ENCODE data around the gene SUN5. TPM values are rescaled to one million over a fixed set of nuclear protein-coding genes. Genes with fewer than 3 reads are reported as not detected.

SUN5 gene
- total and polyA plus RNA-seq, 3 donors from 2014 or later = 19.0 to 59.7 (median 29.1) TPM

- H3K36me3 ChIP-seq (ENCODE audit: low read depth, missing control alignments) = no peaks in the 10 kb centered on the region
- no peak overlapping the region for H3K27ac ChIP-seq
- 82 to 94% methylated on average over 6 to 7 of the region's 7 CpGs for WGBS, 2 donors
- H3K4me3 ChIP-seq = no peak overlapping the region
- H3K4me1 ChIP-seq = no peaks in the 10 kb centered on the region
- DNase-seq = no peak
- intact Hi-C loops (cut with DNase I; ENCODE audit: low total_unique reads) = no loop called here
- no peak for TF ChIP-seq POLR2A (IDR thresholded peaks at IDR 0.05)
- TF ChIP-seq CTCF (IDR thresholded peaks at IDR 0.05) = no peak
- no peaks in the 10 kb centered on the region for H3K27me3 ChIP-seq
- H3K9me3 ChIP-seq = no peaks in the 10 kb centered on the region
Measured at GRCh38 chr20:32943490-32944052, 60.7 kb downstream of the SUN5 start.

GRCh38 chr20:32941155-32941885 is 62.9 kb downstream of the SUN5 start:
- 82 to 84% methylated on average over 4 of the region's 4 CpGs for WGBS, 2 donors
- Histone ChIP-seq H3K27ac (no peak overlapping the region), H3K9me3 (no peaks in the 10 kb centered on the region), H3K27me3 (no peaks in the 10 kb centered on the region), H3K4me1 (no peaks in the 10 kb centered on the region), H3K36me3 (ENCODE audit: low read depth, missing control alignments) (no peaks in the 10 kb centered on the region), H3K4me3 (no peak overlapping the region)
- intact Hi-C loops (cut with DNase I; ENCODE audit: low total_unique reads) = no loop called here
- DNase-seq = no peak
- TF ChIP-seq CTCF (IDR thresholded peaks at IDR 0.05) (no peak), POLR2A (IDR thresholded peaks at IDR 0.05) (no peak)

- WGBS, 2 donors = 64 to 75% methylated on average over 4 of the region's 4 CpGs
- Histone ChIP-seq H3K9me3 (no peaks in the 10 kb centered on the region), H3K36me3 (ENCODE audit: low read depth, missing control alignments) (no peaks in the 10 kb centered on the region), H3K27me3 (no peaks in the 10 kb centered on the region), H3K27ac (no peak overlapping the region), H3K4me1 (no peaks in the 10 kb centered on the region), H3K4me3 (no peak overlapping the region)
- no peak for TF ChIP-seq POLR2A (IDR thresholded peaks at IDR 0.05)
- TF ChIP-seq CTCF (IDR thresholded peaks at IDR 0.05) = no peak
- no peak for DNase-seq
- intact Hi-C loops (cut with DNase I; ENCODE audit: low total_unique reads) = no loop called here
Measured at GRCh38 chr20:32934580-32934979, 69.7 kb downstream of the SUN5 start.

Other genes with a start within 250 kb of the SUN5 start
- 10 to 100 TPM; 20.6 to 22.0 TPM for gene DNMT3B, start 242.0 kb downstream of the SUN5 start, total RNA-seq
- gene DNMT3B, start 242.0 kb downstream of the SUN5 start, polyA plus RNA-seq (ENCODE audit: insufficient read depth, low read depth, low replicate concordance) = 8.1 TPM
- 100 to 1,000 TPM; 127 to 134 TPM for gene MAPRE1, start 184.5 kb downstream of the SUN5 start, total RNA-seq
- 114 TPM for gene MAPRE1, start 184.5 kb downstream of the SUN5 start, polyA plus RNA-seq (ENCODE audit: insufficient read depth, low read depth, low replicate concordance)
- 1 to 10 TPM; 4.9 to 9.5 TPM for gene EFCAB8, start 145.5 kb downstream of the SUN5 start, total RNA-seq
- gene EFCAB8, start 145.5 kb downstream of the SUN5 start, polyA plus RNA-seq (ENCODE audit: insufficient read depth, low read depth, low replicate concordance) = 6.3 TPM
- 1 to 10 TPM in 1 of 2 donors, under 1 TPM in 1; 0.56 to 1.4 TPM for gene BPIFB2, start 3.3 kb upstream of the SUN5 start, total RNA-seq
- 1.6 TPM for gene BPIFB2, start 3.3 kb upstream of the SUN5 start, polyA plus RNA-seq (ENCODE audit: insufficient read depth, low read depth, low replicate concordance)
- under 1 TPM in 1 of 2 donors, not detected in 1; 0.24 TPM for gene BPIFB6, start 27.2 kb upstream of the SUN5 start, total RNA-seq
- not detected for gene BPIFB6, start 27.2 kb upstream of the SUN5 start, polyA plus RNA-seq (ENCODE audit: insufficient read depth, low read depth, low replicate concordance)
- under 1 TPM; 0.47 to 0.74 TPM for gene BPIFB3, start 49.5 kb upstream of the SUN5 start, total RNA-seq
- gene BPIFB3, start 49.5 kb upstream of the SUN5 start, polyA plus RNA-seq (ENCODE audit: insufficient read depth, low read depth, low replicate concordance) = 0.87 TPM
- 1 to 10 TPM; 1.1 to 1.2 TPM for gene BPIFB4, start 75.2 kb upstream of the SUN5 start, total RNA-seq
- gene BPIFB4, start 75.2 kb upstream of the SUN5 start, polyA plus RNA-seq (ENCODE audit: insufficient read depth, low read depth, low replicate concordance) = 1.7 TPM
- 1 to 10 TPM in 1 of 2 donors, not detected in 1; 1.4 TPM for gene BPIFA2, start 163.7 kb upstream of the SUN5 start, total RNA-seq
- 1.3 TPM for gene BPIFA2, start 163.7 kb upstream of the SUN5 start, polyA plus RNA-seq (ENCODE audit: insufficient read depth, low read depth, low replicate concordance)
- gene BPIFA3, start 212.9 kb upstream of the SUN5 start, total RNA-seq = 100 to 1,000 TPM in 1 of 2 donors, 10 to 100 TPM in 1; 30.7 to 106 TPM
- 147 TPM for gene BPIFA3, start 212.9 kb upstream of the SUN5 start, polyA plus RNA-seq (ENCODE audit: insufficient read depth, low read depth, low replicate concordance)
- gene BPIFA1, start 231.6 kb upstream of the SUN5 start, total RNA-seq = not detected
- gene BPIFA1, start 231.6 kb upstream of the SUN5 start, polyA plus RNA-seq (ENCODE audit: insufficient read depth, low read depth, low replicate concordance) = 1.6 TPM

All from testis (tissue), 3 donors.